Mucosa of descending colon (tissue), 3 donors: ENCODE data around the gene ELMO1. TPM values are rescaled to one million over a fixed set of nuclear protein-coding genes. Genes with fewer than 3 reads are reported as not detected.

ENCODE experiments used
- ATAC-seq: fragments of 200-7000 bp; cut with Tn5 transposase; one replicate; pipeline ENCODE4 v1.9.1; 2020; ENCODE audit warnings: mild to moderate bottlenecking, moderate library complexity
- DNase-seq, 3 donors: peaks; one replicate each; pipeline ENCODE4 v3.0.0-alpha.2; 2020
- H3K36me3 ChIP-seq: fragments of 200-600 bp; one replicate; pipeline ENCODE4 v1.8.0; 2021; ENCODE audit warnings: low read depth, mild to moderate bottlenecking
- H3K4me1 ChIP-seq: fragments of 200-600 bp; one replicate; pipeline ENCODE4 v1.8.0; 2021; ENCODE audit warnings: low read depth, mild to moderate bottlenecking
- H3K4me3 ChIP-seq: fragments of 200-600 bp; one replicate; pipeline ENCODE4 v1.8.0; 2021; ENCODE audit warnings: mild to moderate bottlenecking
- H3K9me3 ChIP-seq: fragments of 200-600 bp; one replicate; pipeline ENCODE4 v1.8.0; 2021; ENCODE audit warnings: mild to moderate bottlenecking
- CTCF ChIP-seq: fragments of 200-600 bp; IDR thresholded peaks from one replicate; pipeline ENCODE4 v1.8.0; 2022; ENCODE audit warnings: antibody characterized with exemption, mild to moderate bottlenecking
- intact Hi-C, 2 donors: fragments of 100-400 bp; cut with DNase I in 1 of 2; cut with micrococcal nuclease in 1 of 2; formaldehyde crosslinking; loops; one replicate each; pipeline versions ENCODE4 v1.11.0 to v1.11.1; 2022; cut with DNase I, micrococcal nuclease
- total RNA-seq, 3 donors: library from RNA; stranded (reverse); fragmentation: NEBNext Ultra II Directional in 2 of 3; extraction: Animal tissue kit (Norgen Biotek cat#: 25700) in 2 of 3; gene quantifications; one replicate each; pipeline versions ENCODE4 v1.2.1 to v1.2.4, GENCODE V29; 2021 to 2023
- donor health status: DM: no; HTN: no; CAD: no; lungs with moderate emphysema.
- donor health status: DM: no; HTN: no; CAD: no.
- donor health status: DM: no; HTN: yes; CAD: no.

ELMO1 gene
- total RNA-seq, 3 donors from 2014 or later = 9.7 to 27.2 (median 18.2) TPM

- H3K4me1 ChIP-seq = peaks cover 5% of the 10 kb centered on the region
- intact Hi-C loops = no loop called here
- ATAC-seq (peak; percentile 36), DNase-seq (peak in 2 of 3 donors; percentile 72 to 83)
- TF ChIP-seq CTCF = no peak
- H3K36me3 ChIP-seq = no peaks in the 10 kb centered on the region
- no peaks in the 10 kb centered on the region for H3K9me3 ChIP-seq
- no peak overlapping the region for H3K4me3 ChIP-seq
These were observed 78.8 kb downstream of the ELMO1 start for GRCh38 chr7:37369906-37370305.

GRCh38 chr7:37368540-37368939 lies 80.1 kb downstream of the ELMO1 start:
- no peak for ATAC-seq
- no peak overlapping the region for H3K4me3 ChIP-seq
- TF ChIP-seq CTCF = no peak
- no peaks in the 10 kb centered on the region for H3K9me3 ChIP-seq
- intact Hi-C loops = no loop called here
- DNase-seq = peak in 1 of 3 donors; percentile 27
- no peaks in the 10 kb centered on the region for H3K36me3 ChIP-seq
- peaks cover 5% of the 10 kb centered on the region for H3K4me1 ChIP-seq

GRCh38 chr7:37367010-37367409 lies 81.7 kb downstream of the ELMO1 start:
- Histone ChIP-seq H3K4me1 (peaks cover 5% of the 10 kb centered on the region), H3K9me3 (no peaks in the 10 kb centered on the region), H3K4me3 (no peak overlapping the region), H3K36me3 (no peaks in the 10 kb centered on the region)
- ATAC-seq = no peak
- DNase-seq = peak in 1 of 3 donors; percentile 13
- TF ChIP-seq CTCF = no peak
- intact Hi-C loops = no loop called here

GRCh38 chr7:37366445-37366844 lies 82.2 kb downstream of the ELMO1 start:
- Histone ChIP-seq H3K9me3 (no peaks in the 10 kb centered on the region), H3K4me1 (peaks cover 5% of the 10 kb centered on the region), H3K4me3 (no peak overlapping the region), H3K36me3 (no peaks in the 10 kb centered on the region)
- no peak for ATAC-seq
- no peak for TF ChIP-seq CTCF
- intact Hi-C loops = no loop called here
- no peak for DNase-seq

- ATAC-seq (no peak), DNase-seq (no peak)
These were observed 83.3 kb downstream of the ELMO1 start for GRCh38 chr7:37365405-37365804.

More at GRCh38 chr7:37365405-37365804, 83.3 kb downstream of the ELMO1 start:
- Histone ChIP-seq H3K36me3 (no peaks in the 10 kb centered on the region), H3K4me1 (peaks cover 5% of the 10 kb centered on the region), H3K4me3 (no peak overlapping the region), H3K9me3 (no peaks in the 10 kb centered on the region)
- intact Hi-C loops = no loop called here
- no peak for TF ChIP-seq CTCF
